Measurements from ENCODE around the gene KCNG2.

Gene KCNG2

GRCh38 chr18:79819064-79819967, 21.6 kb downstream of the KCNG2 start:
- no peak for DNase-seq (ENCODE audit: low read depth)

GRCh38 chr18:79819968-79820351, 22.2 kb downstream of the KCNG2 start:
- no peak for DNase-seq (ENCODE audit: low read depth)

- no peak for DNase-seq (ENCODE audit: low read depth)
Measured at GRCh38 chr18:79823120-79823519, 25.4 kb downstream of the KCNG2 start.

GRCh38 chr18:79825913-79826312, 28.2 kb downstream of the KCNG2 start:
- no peak for DNase-seq (ENCODE audit: low read depth)

- no peak for DNase-seq (ENCODE audit: low read depth)
Measured at GRCh38 chr18:79826966-79827365, 29.2 kb downstream of the KCNG2 start.

GRCh38 chr18:79828258-79828657, 30.5 kb downstream of the KCNG2 start:
- DNase-seq (ENCODE audit: low read depth) = no peak

GRCh38 chr18:79829136-79829854, 31.6 kb downstream of the KCNG2 start:
- no peak for DNase-seq (ENCODE audit: low read depth)

- DNase-seq (ENCODE audit: low read depth) = no peak
Measured at GRCh38 chr18:79832169-79832568, 34.4 kb downstream of the KCNG2 start.

- no peak for DNase-seq (ENCODE audit: low read depth)
Measured at GRCh38 chr18:79834834-79835233, 37.1 kb downstream of the KCNG2 start.

GRCh38 chr18:79841936-79842335, 44.2 kb downstream of the KCNG2 start:
- no peak for DNase-seq (ENCODE audit: low read depth)

- DNase-seq (ENCODE audit: low read depth) = no peak
Measured at GRCh38 chr18:79844999-79845563, 47.3 kb downstream of the KCNG2 start.

- DNase-seq (ENCODE audit: low read depth) = no peak
Measured at GRCh38 chr18:79846936-79847557, 49.3 kb downstream of the KCNG2 start.

- DNase-seq (ENCODE audit: low read depth) = no peak
Measured at GRCh38 chr18:79847606-79848293, 50.0 kb downstream of the KCNG2 start.

GRCh38 chr18:79848294-79848578, 50.5 kb downstream of the KCNG2 start:
- no peak for DNase-seq (ENCODE audit: low read depth)

- no peak for DNase-seq (ENCODE audit: low read depth)
Measured at GRCh38 chr18:79848579-79849327, 51.0 kb downstream of the KCNG2 start.

- DNase-seq (ENCODE audit: low read depth) = no peak
Measured at GRCh38 chr18:79849328-79850207, 51.8 kb downstream of the KCNG2 start.

GRCh38 chr18:79850731-79851130, 53.0 kb downstream of the KCNG2 start:
- no peak for DNase-seq (ENCODE audit: low read depth)

GRCh38 chr18:79851489-79851888, 53.8 kb downstream of the KCNG2 start:
- no peak for DNase-seq (ENCODE audit: low read depth)

GRCh38 chr18:79851950-79852349, 54.2 kb downstream of the KCNG2 start:
- DNase-seq (ENCODE audit: low read depth) = no peak

- no peak for DNase-seq (ENCODE audit: low read depth)
Measured at GRCh38 chr18:79852561-79853302, 55.0 kb downstream of the KCNG2 start.

Measured in GM04504 (cell line).